OCI-LY3 (cell line): ENCODE results near the gene NAT8L.

Experiments used
- H2AFZ ChIP-seq: fragments of 200-600, 300-600 bp; shearing (Covaris generic); 2 replicates; pipeline ENCODE4 v1.6.0; 2014; ENCODE audit warnings: antibody characterized with exemption, low read depth, low read length
- H3K27ac ChIP-seq: fragments of 200-600, 300-600 bp; sonication (generic); 2 replicates; pipeline ENCODE4 v1.5.1; 2014; ENCODE audit warnings: mild to moderate bottlenecking, low read length, moderate library complexity, mixed read lengths
- H3K27me3 ChIP-seq: fragments of 200-600, 300-600 bp; sonication (generic); 2 replicates; pipeline ENCODE4 v1.6.1; 2014; ENCODE audit warnings: low read depth, low read length, mixed read lengths
- H3K36me3 ChIP-seq: fragments of 200-600, 300-600 bp; sonication (generic); replicated peaks from 2 replicates; pipeline ENCODE3; 2014; ENCODE audit warnings: low read depth, low read length, mixed read lengths
- H3K4me1 ChIP-seq: fragments of 300-600, 200-600 bp; sonication (generic); 2 replicates; pipeline ENCODE4 v1.6.1; 2014; ENCODE audit warnings: low read length, mixed read lengths
- H3K4me2 ChIP-seq: fragments of 200-600, 300-600 bp; sonication (generic); 2 replicates; pipeline ENCODE4 v1.6.1; 2014; ENCODE audit warnings: low read length, mixed read lengths
- H3K4me3 ChIP-seq: fragments of 300-600, 200-600 bp; sonication (generic); 2 replicates; pipeline ENCODE4 v1.5.1; 2014; ENCODE audit warnings: antibody characterized with exemption, mild to moderate bottlenecking, low read length, moderate library complexity
- H3K79me2 ChIP-seq: fragments of 300-600, 200-600 bp; shearing (Covaris generic); 2 replicates; pipeline ENCODE4 v1.6.1; 2014; ENCODE audit warnings: mild to moderate bottlenecking, low read length, mixed read lengths
- H3K9ac ChIP-seq: fragments of 300-600, 200-600 bp; shearing (Covaris generic); 2 replicates; pipeline ENCODE4 v1.6.0; 2014; ENCODE audit warnings: mild to moderate bottlenecking, low read length, moderate library complexity
- H3K9me3 ChIP-seq: fragments of 200-600, 300-600 bp; shearing (Covaris generic); 2 replicates; pipeline ENCODE4 v1.6.1; 2014; ENCODE audit warnings: low read length, mixed read lengths; ENCODE audit not compliant: insufficient read depth
- H4K20me1 ChIP-seq: fragments of 200-600, 300-600 bp; sonication (generic); 2 replicates; pipeline ENCODE4 v1.6.1; 2016; ENCODE audit warnings: low read length, mixed read lengths; ENCODE audit not compliant: insufficient read depth
- CTCF ChIP-seq: fragments of 200-600, 300-600 bp; sonication (generic); IDR thresholded peaks from 2 replicates; pipeline ENCODE4 v1.5.1; 2014; ENCODE audit warnings: antibody characterized with exemption, low read length, low read depth
- EZH2phosphoT487 ChIP-seq: fragments of 200-600 bp; shearing (Covaris generic); IDR thresholded peaks from 2 replicates; pipeline ENCODE4 v1.6.1; 2018; ENCODE audit warnings: antibody characterized with exemption, mixed run types, low read depth

Gene NAT8L

DNA sequence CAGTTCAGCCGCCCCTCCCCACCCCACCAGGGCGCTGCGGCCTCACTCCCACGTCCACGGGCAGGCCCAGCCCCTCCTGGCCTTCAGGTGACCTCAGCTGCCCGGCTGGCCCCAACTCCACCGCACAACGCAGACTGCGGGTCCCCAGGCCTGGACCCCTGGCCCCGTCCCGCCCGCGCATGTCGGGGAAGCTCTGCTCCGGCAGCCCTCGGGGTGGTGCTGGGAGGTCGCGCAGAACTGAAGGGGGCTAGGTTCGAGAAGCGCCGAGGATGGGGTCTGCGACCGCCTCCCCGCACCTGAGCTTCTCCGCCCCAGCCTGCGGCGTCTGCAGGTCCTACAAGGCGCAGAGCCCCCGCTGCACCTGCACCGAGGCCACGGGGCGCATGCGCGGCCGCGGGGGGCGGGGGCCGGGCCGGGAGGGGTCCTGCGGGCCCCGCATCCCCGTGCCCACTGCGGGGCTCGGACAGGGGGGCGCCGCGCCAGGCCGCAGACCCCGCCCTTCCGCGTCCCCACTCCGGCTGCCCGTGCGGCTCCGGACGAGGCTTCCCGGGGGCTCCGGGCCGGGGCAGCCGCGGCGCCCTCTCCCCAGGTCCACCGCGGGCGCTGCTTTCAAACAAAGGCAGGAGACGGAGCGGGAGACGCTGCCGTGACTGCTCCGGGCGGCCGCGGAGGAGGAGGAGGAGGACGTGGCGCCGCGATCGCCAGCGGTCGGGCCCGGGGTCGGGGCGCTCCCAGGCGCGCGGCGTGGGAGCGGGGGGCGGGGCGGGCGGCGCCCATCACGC lies 672 bp upstream of the NAT8L start:
- peaks cover 5% of the 10 kb centered on the region; the same call in 1 of the 2 replicates for H3K4me1 ChIP-seq
- H3K36me3 ChIP-seq, result no peaks in the 10 kb centered on the region
- no peak overlapping the region for H3K27ac ChIP-seq
- H3K9me3 ChIP-seq, result no peaks in the 10 kb centered on the region
- peak overlapping the region; percentile 67; the same call in 1 of the 2 replicates for H2AFZ ChIP-seq
- H3K4me3 ChIP-seq, result peak overlapping the region; percentile 95
- peak overlapping the region; percentile 78 for H3K4me2 ChIP-seq
- H3K79me2 ChIP-seq, result peaks cover 39% of the 10 kb centered on the region
- H3K9ac ChIP-seq, result peak overlapping the region; percentile 67
- TF ChIP-seq CTCF (no peak), EZH2phosphoT487 (no peak)
- H3K27me3 ChIP-seq, result no peaks in the 10 kb centered on the region
- H4K20me1 ChIP-seq, result peaks cover 5% of the 10 kb centered on the region

GRCh38 chr4:2059726-2060602 lies 837 bp downstream of the NAT8L start:
- H3K27me3 ChIP-seq, result no peaks in the 10 kb centered on the region
- peaks cover 7% of the 10 kb centered on the region for H4K20me1 ChIP-seq
- H3K79me2 ChIP-seq, result peaks cover 43% of the 10 kb centered on the region
- no peaks in the 10 kb centered on the region for H3K36me3 ChIP-seq
- peaks cover 5% of the 10 kb centered on the region; the same call in 1 of the 2 replicates for H3K4me1 ChIP-seq
- no peaks in the 10 kb centered on the region for H3K9me3 ChIP-seq
- no peak overlapping the region for H3K27ac ChIP-seq
- H3K9ac ChIP-seq, result peak overlapping the region; percentile 57
- H3K4me2 ChIP-seq, result peak overlapping the region; percentile 57
- H2AFZ ChIP-seq, result no peak overlapping the region
- no peak for TF ChIP-seq CTCF
- peak overlapping the region; percentile 76 for H3K4me3 ChIP-seq

- Histone ChIP-seq H3K9me3 (no peaks in the 10 kb centered on the region), H3K27me3 (no peaks in the 10 kb centered on the region), H3K79me2 (peaks cover 43% of the 10 kb centered on the region), H4K20me1 (peaks cover 7% of the 10 kb centered on the region), H3K4me3 (peak overlapping the region; percentile 76), H3K9ac (peak overlapping the region; percentile 57), H2AFZ (no peak overlapping the region), H3K4me2 (peak overlapping the region; percentile 57), H3K4me1 (peaks cover 5% of the 10 kb centered on the region; the same call in 1 of the 2 replicates), H3K36me3 (peaks cover 2% of the 10 kb centered on the region), H3K27ac (no peak overlapping the region)
- TF ChIP-seq EZH2phosphoT487 (no peak), CTCF (no peak)
These were observed 1.6 kb downstream of the NAT8L start for GRCh38 chr4:2060611-2061185.
